Measurements from ENCODE around the gene CD276. TPM values are rescaled to one million over a fixed set of nuclear protein-coding genes. Genes with fewer than 3 reads are reported as not detected.

Gene CD276
- total RNA-seq, 1 experiment from 2014 or later, result 136 TPM

GRCh38 chr15:73740152-73741048, 56.2 kb downstream of the CD276 start:
- H3K27me3 ChIP-seq (ENCODE audit: control insufficient read depth, insufficient read depth, low read length), result no peaks in the 10 kb centered on the region
- no peak overlapping the region for H3K4me3 ChIP-seq (ENCODE audit: insufficient read depth, low read depth, low read length)
- DNase-seq, result no peak
- no peaks in the 10 kb centered on the region for H3K36me3 ChIP-seq (replicated peaks; ENCODE audit: control insufficient read depth, insufficient read depth, low read length)

- Histone ChIP-seq H3K27me3 (ENCODE audit: control insufficient read depth, insufficient read depth, low read length) (no peaks in the 10 kb centered on the region), H3K36me3 (replicated peaks; ENCODE audit: control insufficient read depth, insufficient read depth, low read length) (no peaks in the 10 kb centered on the region), H3K4me3 (ENCODE audit: insufficient read depth, low read depth, low read length) (no peak overlapping the region)
- no peak for DNase-seq
These were observed 57.2 kb downstream of the CD276 start for GRCh38 chr15:73741321-73741836.

- Histone ChIP-seq H3K36me3 (replicated peaks; ENCODE audit: control insufficient read depth, insufficient read depth, low read length) (no peaks in the 10 kb centered on the region), H3K27me3 (ENCODE audit: control insufficient read depth, insufficient read depth, low read length) (no peaks in the 10 kb centered on the region), H3K4me3 (ENCODE audit: insufficient read depth, low read depth, low read length) (no peak overlapping the region)
- DNase-seq, result no peak
These were observed 60.1 kb downstream of the CD276 start for GRCh38 chr15:73744293-73744692.

GRCh38 chr15:73745073-73745472, 60.9 kb downstream of the CD276 start:
- H3K4me3 ChIP-seq (ENCODE audit: insufficient read depth, low read depth, low read length), result no peak overlapping the region
- peak; percentile 32 for DNase-seq
- H3K27me3 ChIP-seq (ENCODE audit: control insufficient read depth, insufficient read depth, low read length), result no peaks in the 10 kb centered on the region
- H3K36me3 ChIP-seq (replicated peaks; ENCODE audit: control insufficient read depth, insufficient read depth, low read length), result no peaks in the 10 kb centered on the region

GRCh38 chr15:73746261-73746660, 62.1 kb downstream of the CD276 start:
- DNase-seq, result no peak
- H3K27me3 ChIP-seq (ENCODE audit: control insufficient read depth, insufficient read depth, low read length), result no peaks in the 10 kb centered on the region; the same call in 1 of the 2 replicates
- H3K36me3 ChIP-seq (replicated peaks; ENCODE audit: control insufficient read depth, insufficient read depth, low read length), result no peaks in the 10 kb centered on the region
- H3K4me3 ChIP-seq (ENCODE audit: insufficient read depth, low read depth, low read length), result no peak overlapping the region

GRCh38 chr15:73746883-73747282, 62.7 kb downstream of the CD276 start:
- H3K27me3 ChIP-seq (ENCODE audit: control insufficient read depth, insufficient read depth, low read length), result peaks cover 4% of the 10 kb centered on the region
- no peak overlapping the region for H3K4me3 ChIP-seq (ENCODE audit: insufficient read depth, low read depth, low read length)
- H3K36me3 ChIP-seq (replicated peaks; ENCODE audit: control insufficient read depth, insufficient read depth, low read length), result no peaks in the 10 kb centered on the region
- DNase-seq, result no peak

GRCh38 chr15:73747847-73748590, 63.8 kb downstream of the CD276 start:
- Histone ChIP-seq H3K4me3 (ENCODE audit: insufficient read depth, low read depth, low read length) (no peak overlapping the region), H3K27me3 (ENCODE audit: control insufficient read depth, insufficient read depth, low read length) (peaks cover 9% of the 10 kb centered on the region), H3K36me3 (replicated peaks; ENCODE audit: control insufficient read depth, insufficient read depth, low read length) (no peaks in the 10 kb centered on the region)
- DNase-seq, result no peak

- H3K4me3 ChIP-seq (ENCODE audit: insufficient read depth, low read depth, low read length), result no peak overlapping the region
- peaks cover 12% of the 10 kb centered on the region for H3K27me3 ChIP-seq (ENCODE audit: control insufficient read depth, insufficient read depth, low read length)
- DNase-seq, result no peak
- H3K36me3 ChIP-seq (replicated peaks; ENCODE audit: control insufficient read depth, insufficient read depth, low read length), result no peaks in the 10 kb centered on the region
These were observed 64.5 kb downstream of the CD276 start for GRCh38 chr15:73748730-73749129.

GRCh38 chr15:73749533-73749932, 65.3 kb downstream of the CD276 start:
- no peak for DNase-seq
- H3K27me3 ChIP-seq (ENCODE audit: control insufficient read depth, insufficient read depth, low read length), result peaks cover 12% of the 10 kb centered on the region
- H3K4me3 ChIP-seq (ENCODE audit: insufficient read depth, low read depth, low read length), result no peak overlapping the region
- H3K36me3 ChIP-seq (replicated peaks; ENCODE audit: control insufficient read depth, insufficient read depth, low read length), result no peaks in the 10 kb centered on the region

- Histone ChIP-seq H3K4me3 (ENCODE audit: insufficient read depth, low read depth, low read length) (no peak overlapping the region), H3K27me3 (ENCODE audit: control insufficient read depth, insufficient read depth, low read length) (peaks cover 12% of the 10 kb centered on the region), H3K36me3 (replicated peaks; ENCODE audit: control insufficient read depth, insufficient read depth, low read length) (no peaks in the 10 kb centered on the region)
- no peak for DNase-seq
These were observed 65.8 kb downstream of the CD276 start for GRCh38 chr15:73749971-73750370.

- H3K27me3 ChIP-seq (ENCODE audit: control insufficient read depth, insufficient read depth, low read length), result peaks cover 12% of the 10 kb centered on the region
- peak; percentile 34 for DNase-seq
- H3K36me3 ChIP-seq (replicated peaks; ENCODE audit: control insufficient read depth, insufficient read depth, low read length), result no peaks in the 10 kb centered on the region
- no peak overlapping the region for H3K4me3 ChIP-seq (ENCODE audit: insufficient read depth, low read depth, low read length)
These were observed 66.3 kb downstream of the CD276 start for GRCh38 chr15:73750438-73750837.

GRCh38 chr15:73750951-73751350, 66.8 kb downstream of the CD276 start:
- Histone ChIP-seq H3K36me3 (replicated peaks; ENCODE audit: control insufficient read depth, insufficient read depth, low read length) (no peaks in the 10 kb centered on the region), H3K4me3 (ENCODE audit: insufficient read depth, low read depth, low read length) (no peak overlapping the region), H3K27me3 (ENCODE audit: control insufficient read depth, insufficient read depth, low read length) (peaks cover 12% of the 10 kb centered on the region)
- DNase-seq, result no peak

GRCh38 chr15:73751511-73751898, 67.3 kb downstream of the CD276 start:
- peak overlapping the region; percentile 71 for H3K4me3 ChIP-seq (ENCODE audit: insufficient read depth, low read depth, low read length)

GRCh38 chr15:73751899-73752805, 68.0 kb downstream of the CD276 start:
- Histone ChIP-seq H3K36me3 (replicated peaks; ENCODE audit: control insufficient read depth, insufficient read depth, low read length) (no peaks in the 10 kb centered on the region), H3K27me3 (ENCODE audit: control insufficient read depth, insufficient read depth, low read length) (peaks cover 12% of the 10 kb centered on the region), H3K4me3 (ENCODE audit: insufficient read depth, low read depth, low read length) (peak overlapping the region; percentile 71)
- DNase-seq, result peak; percentile 88

More at GRCh38 chr15:73751511-73751898, 67.3 kb downstream of the CD276 start:
- peak; percentile 79 for DNase-seq
- no peaks in the 10 kb centered on the region for H3K36me3 ChIP-seq (replicated peaks; ENCODE audit: control insufficient read depth, insufficient read depth, low read length)
- H3K27me3 ChIP-seq (ENCODE audit: control insufficient read depth, insufficient read depth, low read length), result peaks cover 12% of the 10 kb centered on the region
